NCI-H510A treated with DMSO at 0.1 percent for 48 hours (cell line): ENCODE data around the gene ASTN2.
"Not testable (repeated sequence)": the region's sequence is repeated elsewhere in the genome, so short reads cannot be mapped to it uniquely, and the experiment has no call there.

Experiments
- DNase-seq: peaks from one replicate; lab custom pipeline; 2025; lab: John Stamatoyannopoulos, UW

ASTN2 gene

DNA sequence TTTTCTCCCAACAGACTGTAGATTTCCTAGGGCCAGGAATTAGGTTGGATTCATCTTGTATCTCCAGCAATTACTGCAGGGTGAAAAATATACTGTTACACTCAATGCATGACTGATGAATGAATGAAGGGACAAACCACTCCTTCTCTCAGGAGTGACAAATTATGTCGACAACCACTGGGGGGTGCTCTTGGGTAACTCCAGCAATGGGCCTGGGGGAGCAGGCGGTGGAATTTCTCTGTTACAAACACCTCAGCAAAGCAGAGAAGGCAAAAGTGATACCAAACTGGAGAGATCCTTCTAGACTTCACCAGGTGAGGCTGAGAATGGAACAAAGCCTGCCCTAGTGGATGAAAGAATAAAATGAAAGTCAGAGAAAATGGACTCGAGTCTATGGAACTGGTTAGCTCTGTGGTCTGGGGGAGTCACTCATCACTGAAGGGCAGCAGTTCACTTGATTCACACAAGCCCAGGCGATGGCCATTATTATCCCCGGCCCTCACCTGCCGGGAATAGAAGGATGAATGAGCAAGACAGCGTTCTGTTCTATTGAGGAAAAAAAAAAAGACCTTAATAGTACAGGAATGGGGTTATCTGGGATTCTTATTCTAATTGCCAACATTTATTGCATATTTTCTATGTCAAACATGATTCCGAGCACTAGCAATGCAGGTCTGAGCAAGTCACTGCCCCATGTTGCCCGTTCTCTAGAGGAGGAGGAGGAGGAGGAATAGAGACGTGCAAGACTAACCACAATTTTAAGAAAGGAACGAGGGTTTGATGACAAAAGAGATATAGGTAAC lies 341.1 kb downstream of the ASTN2 start:
- peak; percentile 22 for DNase-seq

DNA sequence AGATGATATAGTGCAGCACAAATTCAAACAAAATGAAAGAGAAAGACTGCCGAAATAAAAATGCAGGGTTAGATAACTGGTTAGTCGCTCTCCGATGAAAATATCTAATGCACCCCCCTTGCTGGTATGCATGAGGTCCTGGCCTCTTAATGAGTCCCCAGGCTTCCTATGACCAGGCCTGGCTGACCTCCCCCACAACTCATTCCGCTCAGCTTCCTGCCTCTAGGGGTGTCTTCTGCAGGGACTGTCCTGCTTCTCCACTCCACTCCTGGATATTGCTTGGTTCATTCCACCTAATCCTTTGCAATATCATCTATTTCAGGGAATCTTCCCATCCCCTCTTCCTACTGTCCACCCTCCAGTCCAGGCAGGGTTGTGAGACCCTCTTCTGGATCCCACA lies 341.8 kb downstream of the ASTN2 start:
- DNase-seq, result no peak

DNA sequence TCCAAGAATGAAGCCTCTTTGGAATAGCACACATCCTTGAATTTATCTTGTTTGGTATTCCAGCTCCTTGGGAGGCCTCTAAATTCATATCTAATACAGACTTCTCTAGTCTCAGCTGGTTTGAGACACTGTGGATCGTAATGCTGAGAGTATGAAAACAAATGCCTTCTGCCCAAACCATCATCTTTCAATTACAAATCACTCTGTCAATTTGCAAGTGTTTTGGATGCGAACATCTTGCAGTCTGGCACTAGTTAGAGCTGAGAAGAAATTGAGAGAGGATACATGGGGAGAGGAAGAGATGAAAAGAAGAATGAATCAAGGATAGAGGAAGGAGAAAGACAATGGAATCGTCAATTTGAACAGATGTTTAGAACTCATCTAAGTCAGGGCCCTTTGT lies 342.6 kb downstream of the ASTN2 start:
- DNase-seq, result no peak

DNA sequence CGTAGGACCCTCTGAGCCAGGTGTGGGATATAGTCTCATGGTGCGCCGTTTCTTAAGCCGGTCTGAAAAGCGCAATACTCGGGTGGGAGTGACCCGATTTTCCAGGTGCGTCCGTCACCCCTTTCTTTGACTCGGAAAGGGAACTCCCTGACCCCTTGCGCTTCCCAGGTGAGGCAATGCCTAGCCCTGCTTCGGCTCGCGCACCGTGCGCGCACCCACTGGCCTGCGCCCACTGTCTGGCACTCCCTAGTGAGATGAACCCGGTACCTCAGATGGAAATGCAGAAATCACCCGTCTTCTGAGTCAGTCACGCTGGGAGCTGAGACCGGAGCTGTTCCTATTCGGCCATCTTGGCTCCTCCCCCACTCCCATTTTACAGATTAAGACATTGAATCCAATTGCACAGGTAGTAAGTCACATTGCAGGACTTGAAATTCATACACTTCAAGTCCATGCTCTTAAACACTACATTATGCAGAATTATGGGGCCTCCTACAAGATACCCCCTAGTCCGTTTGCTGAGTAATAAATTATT lies 343.1 kb downstream of the ASTN2 start:
- DNase-seq, result not testable (repeated sequence)

DNA sequence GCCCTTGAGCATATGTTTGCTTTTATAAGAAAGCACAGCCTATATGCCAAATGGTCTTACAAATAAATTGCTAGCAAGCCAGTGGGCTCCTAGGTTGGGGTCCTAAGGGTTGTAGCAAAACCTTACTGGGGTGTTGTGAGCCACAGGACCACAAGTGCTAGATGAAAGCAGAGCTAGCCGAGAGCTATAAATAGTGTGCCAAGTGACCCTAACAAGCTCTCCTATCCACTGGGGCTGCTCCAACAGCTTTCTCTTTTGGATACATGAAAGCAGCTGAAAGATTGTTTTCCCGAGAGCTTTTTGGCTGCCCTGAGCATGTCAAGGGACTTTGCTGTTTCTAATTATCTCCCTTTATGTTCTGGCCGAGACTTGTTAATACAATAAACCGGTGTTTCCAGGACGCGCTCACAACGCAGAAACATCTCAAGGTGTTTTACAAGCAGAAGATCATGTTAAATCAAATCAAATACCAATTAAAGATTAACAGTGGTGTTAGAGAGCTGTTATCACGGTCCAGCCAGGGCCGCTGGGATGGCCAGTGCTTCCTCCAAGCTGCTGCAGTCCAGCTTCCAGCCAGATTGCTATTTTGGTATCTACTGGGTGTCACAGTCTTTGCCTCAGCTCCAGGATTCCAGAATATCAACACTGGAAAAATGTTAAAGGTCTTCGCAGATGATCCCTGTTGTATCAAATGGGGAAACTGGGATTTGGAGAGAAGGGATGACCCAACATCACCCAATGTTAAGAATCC lies 351.0 kb downstream of the ASTN2 start:
- no peak for DNase-seq

DNA sequence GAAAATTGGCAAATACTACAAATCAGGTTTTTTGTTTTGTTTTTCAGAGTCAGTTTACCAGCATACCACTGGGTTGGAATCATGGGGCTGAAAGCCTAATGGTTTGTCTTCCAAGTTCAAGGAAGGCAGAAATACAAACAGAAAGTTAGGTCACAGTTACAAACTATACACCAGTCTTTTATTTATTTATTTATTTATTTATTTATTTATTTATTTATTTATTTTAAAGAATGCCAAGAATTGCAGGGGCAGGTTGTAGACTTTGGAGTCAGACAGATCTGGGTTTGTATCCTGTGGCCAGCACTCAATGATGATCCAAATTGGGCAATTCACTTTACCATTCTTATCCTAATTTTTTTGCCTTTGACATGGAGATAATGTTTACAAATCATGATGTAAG lies 353.9 kb downstream of the ASTN2 start:
- no peak for DNase-seq

DNA sequence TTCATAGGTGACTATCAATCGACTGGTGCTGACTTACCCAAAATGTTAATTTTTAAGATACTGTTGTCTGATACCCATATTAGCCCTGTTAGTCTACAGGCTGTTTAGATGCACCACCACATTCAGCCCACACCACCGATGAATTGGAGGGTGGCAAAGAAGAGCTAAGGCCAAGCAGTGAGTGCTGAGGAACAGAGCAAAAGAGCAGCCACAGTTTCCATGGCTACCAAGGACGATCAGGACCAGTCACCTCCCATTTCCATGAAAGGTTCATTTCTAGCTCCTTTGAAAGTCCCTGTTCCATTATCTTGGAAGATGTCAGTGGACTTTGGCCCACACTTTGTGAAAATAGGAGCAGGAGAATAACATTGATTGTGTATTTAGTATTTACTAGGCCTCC lies 364.9 kb downstream of the ASTN2 start:
- no peak for DNase-seq

GRCh38 chr9:117046666-117047327 lies 368.1 kb downstream of the ASTN2 start:
- no peak for DNase-seq

- no peak for DNase-seq
Observed at GRCh38 chr9:117044241-117044640, 370.6 kb downstream of the ASTN2 start.

DNA sequence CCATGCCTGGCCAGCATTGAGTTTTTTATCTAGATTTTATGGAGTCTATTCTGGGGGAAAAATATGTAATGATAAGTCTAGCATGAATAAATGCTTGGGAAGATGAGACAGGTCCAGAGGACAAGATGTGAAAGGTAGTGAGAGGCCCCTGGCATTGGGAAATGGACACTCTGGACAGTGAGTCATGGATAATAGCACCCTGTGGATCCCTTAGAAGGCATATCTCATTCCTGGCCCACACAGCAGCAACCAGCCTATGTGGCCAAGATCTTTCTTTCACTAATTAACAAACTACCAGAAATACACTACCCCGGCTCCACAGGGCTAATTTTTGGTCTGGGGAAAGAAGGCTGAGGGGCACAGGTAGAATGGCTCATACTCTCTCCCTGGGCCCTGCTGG lies 371.7 kb downstream of the ASTN2 start:
- no peak for DNase-seq

- DNase-seq, result no peak
Observed at GRCh38 chr9:117035546-117035945, 379.3 kb downstream of the ASTN2 start.

GRCh38 chr9:117034866-117035265 lies 380.0 kb downstream of the ASTN2 start:
- no peak for DNase-seq

DNA sequence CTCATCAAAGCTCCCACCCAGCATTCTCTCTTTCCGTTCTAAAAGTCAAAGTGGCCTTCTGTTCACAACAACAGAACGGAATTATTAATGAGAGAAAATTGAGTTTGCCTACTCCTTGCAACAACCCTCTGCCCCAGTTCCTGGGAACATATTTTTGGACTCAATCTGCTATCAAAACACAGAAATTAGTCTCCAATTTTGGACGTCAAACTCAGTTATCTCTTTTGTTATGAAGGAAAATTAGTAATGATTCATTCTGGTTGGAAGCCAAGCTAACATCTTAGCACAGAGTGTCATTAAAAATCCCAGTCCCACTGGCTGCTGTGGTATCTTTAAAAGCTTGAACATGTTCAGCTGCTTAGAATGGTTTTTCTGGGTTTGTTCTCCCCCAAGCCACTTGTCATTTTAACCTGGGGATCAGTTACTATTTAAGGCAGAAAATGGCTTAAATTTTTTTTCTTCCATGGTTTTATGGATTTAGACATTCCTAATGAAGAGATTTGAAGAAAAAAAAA lies 384.5 kb downstream of the ASTN2 start:
- no peak for DNase-seq

DNA sequence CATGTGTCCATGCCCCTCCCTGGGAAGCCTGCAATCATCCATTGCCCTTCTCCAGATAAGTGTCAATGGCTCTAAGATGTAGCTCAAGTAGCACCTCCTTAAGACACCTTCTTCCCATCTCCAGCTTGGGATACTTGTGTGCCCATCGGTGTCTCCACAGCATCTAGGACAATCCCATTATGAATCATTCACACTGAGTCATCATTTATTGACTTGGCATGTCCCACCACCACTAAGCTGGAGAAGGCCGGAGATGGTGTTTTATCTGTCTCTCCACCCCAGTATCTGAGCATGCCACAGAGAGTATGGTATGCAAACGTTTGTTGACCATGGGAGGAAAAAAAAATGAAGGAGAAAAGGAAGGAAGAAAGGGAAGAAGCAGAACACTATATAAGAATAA lies 385.5 kb downstream of the ASTN2 start:
- DNase-seq, result no peak

- DNase-seq, result no peak
Observed at GRCh38 chr9:117028103-117028858, 386.6 kb downstream of the ASTN2 start.

DNA sequence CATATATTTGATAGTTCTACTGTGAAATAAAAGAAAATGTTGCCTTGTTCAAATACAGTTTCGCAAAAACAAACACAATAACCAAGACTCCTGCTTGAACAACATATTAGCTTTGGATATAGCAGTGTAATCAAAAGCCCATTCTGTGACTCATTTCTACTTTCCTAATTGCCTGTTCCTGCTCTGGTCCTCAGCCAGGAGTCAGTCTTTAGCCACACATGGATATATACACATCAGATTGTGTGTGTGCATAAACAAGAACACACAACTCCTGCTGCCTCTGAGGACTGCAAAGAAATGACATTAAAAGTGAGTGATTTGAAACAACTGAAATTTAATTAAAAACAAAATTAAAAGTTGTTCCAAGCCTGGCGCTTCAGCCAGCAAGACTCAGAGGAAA lies 393.0 kb downstream of the ASTN2 start:
- DNase-seq, result no peak

DNA sequence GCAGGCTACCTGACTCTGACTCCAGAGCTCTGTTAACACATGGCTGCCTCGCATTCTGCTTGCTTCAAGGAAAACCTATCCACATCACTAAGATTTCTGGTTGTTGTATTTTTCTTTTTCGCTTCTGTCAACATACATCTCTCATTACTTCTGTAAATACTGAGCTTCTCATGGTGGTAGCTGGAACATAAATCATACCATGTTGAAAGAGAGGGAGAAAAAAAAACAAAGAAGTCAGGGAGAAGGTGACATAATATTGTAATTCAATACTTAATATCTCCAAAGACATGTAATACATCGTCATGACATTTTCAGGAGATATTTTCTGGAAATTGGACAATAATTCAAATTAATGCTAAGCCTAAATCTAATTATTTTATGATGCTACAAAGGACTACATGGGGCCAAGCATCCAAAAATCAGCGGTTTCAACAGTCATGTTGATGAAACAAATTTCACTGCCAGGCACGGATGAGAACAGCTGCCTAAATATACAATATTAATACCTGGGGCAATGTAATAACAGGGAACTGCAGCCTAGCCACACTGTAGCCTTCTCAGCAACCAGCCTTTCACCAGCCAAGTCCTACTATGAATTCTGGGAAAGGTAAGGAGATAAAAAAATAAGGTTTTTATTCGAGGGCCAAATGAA lies 395.8 kb downstream of the ASTN2 start:
- no peak for DNase-seq

DNA sequence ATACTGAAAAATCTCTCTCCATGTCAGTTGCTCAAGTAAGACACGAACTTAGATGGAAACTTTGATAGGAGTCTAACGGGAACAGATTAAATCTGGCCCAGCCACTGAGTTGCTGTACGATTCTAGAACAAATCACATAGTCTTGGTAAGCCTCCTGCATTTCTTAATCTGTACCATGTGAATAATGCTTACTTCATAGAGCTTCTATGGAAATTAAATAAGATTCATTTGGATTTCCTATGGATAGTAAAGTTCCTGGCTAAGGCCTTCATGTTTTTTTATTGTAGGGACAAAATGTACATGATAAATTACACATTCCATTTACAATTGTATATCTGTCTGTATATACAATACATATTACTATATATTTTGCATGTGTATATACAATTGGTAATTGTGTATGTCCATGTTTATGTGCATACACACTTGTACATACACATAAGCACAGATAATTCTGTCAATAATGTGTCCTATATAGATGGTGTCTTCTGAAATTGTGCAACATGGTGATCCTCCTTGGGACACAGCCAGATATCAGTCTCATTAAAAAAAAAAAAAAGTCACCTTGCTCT lies 397.4 kb downstream of the ASTN2 start:
- no peak for DNase-seq

GRCh38 chr9:117014061-117014460 lies 400.8 kb downstream of the ASTN2 start:
- no peak for DNase-seq

DNA sequence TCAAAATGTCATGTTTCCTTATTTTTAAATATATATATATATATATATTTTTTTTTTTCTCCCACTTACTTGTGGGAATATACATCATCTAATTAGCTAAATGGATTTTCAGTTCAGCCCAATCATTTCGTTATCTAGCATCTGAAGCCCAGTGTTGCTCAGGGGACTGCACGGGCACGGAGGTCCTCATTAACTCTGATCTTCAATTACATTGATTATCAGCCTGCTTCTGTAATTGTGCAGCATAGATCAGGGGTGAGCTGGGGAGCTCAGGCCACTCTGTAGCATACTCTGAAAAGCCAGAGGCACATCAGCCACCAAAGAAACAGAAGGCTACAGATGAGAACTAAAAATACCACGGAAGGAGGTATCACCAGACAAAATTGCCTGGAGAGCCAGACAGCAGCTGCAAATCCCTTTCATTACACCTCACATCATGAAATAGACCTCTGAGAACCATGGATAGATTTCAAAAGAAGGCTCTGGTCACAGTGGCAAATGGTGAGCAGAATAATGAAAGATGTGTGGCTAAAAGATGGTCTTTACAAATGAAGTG lies 401.3 kb downstream of the ASTN2 start:
- DNase-seq, result no peak

DNA sequence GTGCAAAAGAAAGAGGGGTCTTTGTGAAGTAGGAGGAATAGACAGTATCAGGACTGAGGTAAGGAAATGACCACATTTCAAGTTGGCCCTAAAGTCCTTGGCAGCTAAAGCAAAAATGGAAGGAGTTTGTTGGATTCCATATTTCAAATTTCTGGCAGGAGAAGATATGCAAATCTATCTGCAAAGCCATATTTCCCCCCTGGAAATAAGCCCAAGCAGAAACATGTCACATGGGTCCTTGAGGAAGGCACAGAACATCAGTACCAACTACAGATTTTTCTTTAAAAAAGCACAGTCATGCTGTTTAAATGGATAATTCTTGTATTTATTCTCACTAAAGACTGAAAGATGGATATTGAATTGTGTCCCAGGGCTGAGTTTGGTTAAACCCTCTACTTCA lies 404.8 kb downstream of the ASTN2 start:
- no peak for DNase-seq
